Measurements from ENCODE around the gene RELN. TPM values are rescaled to one million over a fixed set of nuclear protein-coding genes. Genes with fewer than 3 reads are reported as not detected.

The RELN gene
- total and polyA plus RNA-seq, 10 of the 15 experiments (the other 5 are each of a cell fraction or from before 2014, with no cell fraction given), result 0.11 to 0.21 TPM; not detected in 8

- DNase-seq (ENCODE audit: low read depth, low spot score), result no peak
- Histone ChIP-seq H3K9ac (ENCODE audit: control insufficient read depth, insufficient read depth, low read length) (no peak overlapping the region), H3K9me3 (replicated peaks; ENCODE audit: control insufficient read depth, insufficient read depth, low read length) (no peaks in the 10 kb centered on the region), H3K4me3 (no peak overlapping the region), H3K4me1 (ENCODE audit: control insufficient read depth, insufficient read depth, low read length) (no peaks in the 10 kb centered on the region), H3K27me3 (replicated peaks in 1 of 2; ENCODE audit: control insufficient read depth in 2 of 2, insufficient read depth in 2 of 2, low read length in 1 of 2) (no peaks in the 10 kb centered on the region; a peak in 1 of 4 replicates), H3K36me3 (ENCODE audit: control insufficient read depth in 2 of 2, insufficient read depth in 2 of 2, low read length in 1 of 2) (no peaks in the 10 kb centered on the region), H3K4me2 (ENCODE audit: control insufficient read depth, insufficient read depth) (no peak overlapping the region), H4K20me1 (ENCODE audit: control insufficient read depth, insufficient read depth) (no peaks in the 10 kb centered on the region), H2AFZ (ENCODE audit: control insufficient read depth, low read depth, low read length) (no peak overlapping the region), H3K79me2 (ENCODE audit: control insufficient read depth, insufficient read depth, low read length) (no peaks in the 10 kb centered on the region), H3K27ac (ENCODE audit: control insufficient read depth, insufficient read depth) (no peak overlapping the region)
- BruUV-seq (replicated peaks), result no TSS peak
- SMC1A ChIA-PET (ENCODE audit: uncharacterized antibody, unreplicated experiment), result interaction anchor here (1.0 kb wide), 2 partner anchors 16 to 259 kb away, joined by 3 read pairs; no protein-coding TSS in a partner anchor
- intact Hi-C loops (cut with micrococcal nuclease; ENCODE audit: unreplicated experiment) (no loop called here), in situ Hi-C loops (cut with MboI) (no loop called here)
- ATAC-seq, result no peak
- RAD21 ChIA-PET (ENCODE audit: unreplicated experiment), result no interaction called here
- CTCF ChIA-PET, result no interaction called here
- FAIRE-seq, result no peak
- WGBS (ENCODE audit: insufficient coverage, insufficient replicate concordance, low lambda C conversion rate, missing lambda C conversion rate), result 52% methylated on average over 3 of the region's 3 CpGs
- no peak for TF ChIP-seq ATF2 (IDR thresholded peaks at IDR 0.05; ENCODE audit: low read length)
- no peak for TF ChIP-seq SRF (IDR thresholded peaks at IDR 0.05; ENCODE audit: low read depth in 2 of 2, low read length in 2 of 2)
- TF ChIP-seq GATAD2B (conservative IDR thresholded peaks at IDR 0.05; ENCODE audit: low read depth), result no peak
- TF ChIP-seq RBBP5 (conservative IDR thresholded peaks at IDR 0.05), result no peak
- no peak for TF ChIP-seq ZBTB40 (IDR thresholded peaks at IDR 0.05; ENCODE audit: borderline replicate concordance)
- TF ChIP-seq ZSCAN29 (IDR thresholded peaks at IDR 0.05), result no peak
- TF ChIP-seq JUNB (IDR thresholded peaks at IDR 0.05), result no peak
- TF ChIP-seq ZBTB4 (CRISPR knock-in tag; IDR thresholded peaks at IDR 0.05), result no peak
- no peak for TF ChIP-seq SIX5 (IDR thresholded peaks at IDR 0.05; ENCODE audit: low read depth, low read length, severe bottlenecking)
- no peak for TF ChIP-seq JUND (IDR thresholded peaks at IDR 0.05; ENCODE audit: low read depth, low read length)
- no peak for TF ChIP-seq NBN (IDR thresholded peaks at IDR 0.05)
- no peak for TF ChIP-seq POLR2A (IDR thresholded peaks at IDR 0.05; ENCODE audit: low read depth, low read length)
- TF ChIP-seq BRCA1 (IDR thresholded peaks at IDR 0.05; ENCODE audit: low read depth, low read length), result no peak
- no peak for TF ChIP-seq SPI1 (IDR thresholded peaks at IDR 0.05; ENCODE audit: borderline replicate concordance, insufficient read depth, low read depth, low read length)
- POLR2A ChIA-PET, result no interaction called here
These were observed 51.8 kb downstream of the RELN start for GRCh38 chr7:103937680-103938079.

All from GM12878 (cell line).